NT2/D1 (cell line): ENCODE measurements around the gene AGPAT3.

Experiments
- SUZ12 ChIP-seq: IDR thresholded peaks from 2 replicates; pipeline ENCODE4 v1.6.1; 2011; ENCODE audit not compliant: insufficient read length, insufficient read depth; ENCODE audit errors: extremely low read depth
- YY1 ChIP-seq: IDR thresholded peaks from 2 replicates; pipeline ENCODE4 v1.6.1; 2011; ENCODE audit not compliant: insufficient read length, insufficient read depth
- ZNF274 ChIP-seq: IDR thresholded peaks from 2 replicates; pipeline ENCODE4 v1.6.1; 2011; ENCODE audit warnings: mild to moderate bottlenecking, low read depth, low read length

GRCh38 chr21:43869486-43870325 is 4.7 kb downstream of the AGPAT3 start:
- TF ChIP-seq YY1 (no peak), ZNF274 (no peak), SUZ12 (no peak)
